OCI-M2 (cell line): ENCODE data around the gene ENTPD5.
"Not testable (repeated sequence)": the region's sequence is repeated elsewhere in the genome, so short reads cannot be mapped to it uniquely, and the experiment has no call there.

Experiments
- DNase-seq: peaks from one replicate; lab custom pipeline; 2025; ENCODE audit not compliant: unreplicated experiment; lab: John Stamatoyannopoulos, UW

ENTPD5 gene

DNA sequence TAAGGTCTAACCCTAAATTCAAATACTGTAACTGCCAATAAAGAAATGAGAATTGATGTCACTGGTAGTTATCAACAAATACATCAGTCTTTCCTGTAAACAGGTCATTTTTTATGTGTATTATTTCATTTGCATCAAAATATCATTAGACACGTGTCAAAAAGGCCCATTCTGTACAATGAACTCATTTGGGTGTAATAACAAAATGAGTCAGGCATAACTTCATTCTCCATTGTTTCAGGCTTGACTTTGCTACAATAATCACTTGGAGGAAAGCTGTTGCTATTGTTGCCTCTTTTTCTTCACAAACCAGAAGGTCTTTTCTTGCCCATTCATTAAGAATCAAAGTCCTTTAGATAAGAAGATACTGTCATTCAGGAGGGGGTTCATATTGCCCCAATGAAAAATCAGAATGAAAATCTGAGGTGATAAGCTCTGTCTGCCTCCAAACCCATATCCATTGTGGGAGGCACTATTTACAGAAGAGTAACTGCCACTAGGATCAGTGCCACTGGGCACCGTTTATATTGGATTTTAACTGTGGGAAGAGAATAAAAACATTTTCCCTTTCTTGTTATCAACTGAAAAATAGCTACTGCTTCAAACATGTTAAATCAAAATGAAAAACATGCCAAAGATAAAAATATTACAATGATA, 10.1 kb downstream of the ENTPD5 start:
- DNase-seq = no peak

DNA sequence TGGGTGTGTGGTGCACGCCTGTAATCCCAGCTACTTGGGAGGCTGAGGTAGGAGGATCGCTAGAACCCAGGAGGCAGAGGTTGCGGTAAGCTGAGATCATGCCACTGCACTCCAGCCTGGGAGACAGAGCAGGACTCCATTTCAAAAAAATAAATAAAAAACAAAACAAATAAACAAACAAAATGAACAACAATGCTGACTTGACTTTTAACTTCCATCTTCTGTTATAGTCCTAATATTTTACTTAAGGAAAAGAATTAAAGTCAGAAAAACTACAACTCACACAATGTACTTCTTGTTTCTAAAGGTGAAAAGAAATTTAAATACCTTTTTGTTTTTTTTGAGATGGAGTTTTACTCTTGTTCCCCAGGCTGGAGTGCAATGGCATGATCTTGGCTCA, 13.4 kb downstream of the ENTPD5 start:
- not testable (repeated sequence) for DNase-seq

GRCh38 chr14:73998726-73999125, 20.4 kb downstream of the ENTPD5 start:
- DNase-seq = no peak

DNA sequence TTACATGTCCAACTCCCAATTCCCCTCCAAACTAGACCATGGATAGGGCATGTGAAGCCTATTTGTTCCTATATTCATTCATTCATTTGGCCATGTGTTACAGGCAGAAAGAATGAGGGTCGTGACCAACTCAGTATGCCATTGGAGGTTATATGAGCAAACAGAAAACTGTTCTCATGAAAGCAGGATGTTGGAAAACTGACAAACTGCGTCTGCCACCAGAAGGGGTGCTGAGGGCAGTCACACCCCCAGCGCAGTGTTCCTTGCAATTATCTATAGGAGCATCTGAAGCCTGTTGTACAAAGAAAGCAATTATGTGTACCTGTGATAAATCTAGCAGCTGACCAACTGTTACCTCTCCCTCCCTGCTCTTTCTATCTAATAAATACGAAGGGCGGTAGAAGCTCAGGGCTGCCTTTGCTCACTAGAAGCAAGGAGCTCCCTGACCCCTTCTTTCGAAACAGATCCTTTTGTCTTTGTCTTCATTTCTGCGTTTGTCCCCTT, 21.1 kb downstream of the ENTPD5 start:
- no peak for DNase-seq

GRCh38 chr14:73997108-73997943, 21.8 kb downstream of the ENTPD5 start:
- no peak for DNase-seq

DNA sequence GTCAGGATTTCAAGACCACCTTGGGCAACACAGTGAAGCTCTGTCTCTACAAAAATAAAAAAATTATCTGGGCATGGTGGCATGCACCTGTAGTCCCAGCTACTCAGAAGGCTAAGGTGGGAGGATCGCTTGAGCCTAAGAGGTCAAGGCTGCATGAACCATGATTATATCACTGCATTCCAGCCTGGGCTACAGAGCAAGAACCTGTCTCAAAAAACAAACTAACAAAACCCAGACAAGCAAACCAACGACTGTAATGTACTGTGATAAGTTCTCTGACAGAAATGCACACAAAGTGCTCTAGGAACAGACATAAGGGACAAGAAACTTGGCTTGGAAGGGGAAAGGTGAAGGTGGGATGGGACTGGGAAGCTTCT, 22.4 kb downstream of the ENTPD5 start:
- DNase-seq = no peak

GRCh38 chr14:73995977-73996378, 23.1 kb downstream of the ENTPD5 start:
- no peak for DNase-seq

DNA sequence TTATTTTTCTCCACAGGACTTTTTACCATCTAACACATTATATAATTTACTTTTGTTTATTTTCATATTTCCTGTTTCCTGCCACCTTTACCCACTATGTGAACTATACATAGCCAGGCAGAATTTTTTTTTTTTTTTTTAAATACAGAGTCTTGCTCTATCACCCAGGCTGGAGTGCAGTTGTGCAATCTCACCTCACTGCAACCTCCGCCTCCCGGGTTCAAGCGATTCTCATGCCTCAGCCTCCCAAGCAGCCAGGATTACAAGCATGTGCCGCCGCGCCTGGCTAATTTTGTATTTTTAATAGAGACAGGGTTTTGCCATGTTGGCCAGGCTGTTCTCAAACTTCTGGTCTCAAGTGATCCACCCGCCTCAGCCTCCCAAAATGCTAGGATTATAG, 24.2 kb downstream of the ENTPD5 start:
- DNase-seq = not testable (repeated sequence)

GRCh38 chr14:73991092-73991491, 28.0 kb downstream of the ENTPD5 start:
- no peak for DNase-seq

DNA sequence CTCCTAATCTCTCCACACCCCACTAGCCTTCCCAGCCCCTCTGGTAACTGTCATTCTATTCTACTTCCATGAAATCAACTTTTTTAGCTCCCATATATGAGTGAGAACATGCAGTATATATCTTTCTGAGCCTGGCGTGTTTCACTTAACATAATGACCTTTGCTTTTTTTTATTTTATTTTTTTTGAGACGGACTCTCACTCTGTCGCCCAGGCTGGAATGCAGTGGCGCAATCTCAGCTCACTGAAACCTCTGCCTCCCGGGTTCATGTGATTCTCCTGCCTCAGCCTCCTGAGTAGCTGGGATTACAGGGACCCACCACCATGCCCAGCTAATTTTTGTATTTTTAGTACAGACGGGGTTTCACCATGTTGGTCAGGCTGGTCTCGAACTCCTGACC, 30.4 kb downstream of the ENTPD5 start:
- DNase-seq = not testable (repeated sequence)

DNA sequence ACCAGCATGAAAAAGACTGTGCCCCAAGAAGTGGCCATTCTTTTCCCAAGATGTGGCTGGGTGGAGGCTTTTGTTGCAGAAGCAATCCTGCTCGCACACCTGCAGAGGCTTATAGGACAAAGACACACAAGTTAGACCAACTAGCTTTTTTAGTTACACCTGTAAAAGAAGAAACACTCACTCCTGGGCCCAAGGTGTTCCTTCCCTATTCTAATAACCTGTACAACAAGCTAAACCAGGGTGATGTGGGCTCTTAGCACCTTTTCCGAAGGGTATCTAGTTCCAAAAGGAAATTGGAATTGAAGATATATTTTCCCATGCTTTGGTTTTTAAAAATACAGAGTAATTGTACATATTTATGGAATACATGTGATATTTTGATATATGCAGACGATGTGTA, 31.0 kb downstream of the ENTPD5 start:
- DNase-seq = no peak

DNA sequence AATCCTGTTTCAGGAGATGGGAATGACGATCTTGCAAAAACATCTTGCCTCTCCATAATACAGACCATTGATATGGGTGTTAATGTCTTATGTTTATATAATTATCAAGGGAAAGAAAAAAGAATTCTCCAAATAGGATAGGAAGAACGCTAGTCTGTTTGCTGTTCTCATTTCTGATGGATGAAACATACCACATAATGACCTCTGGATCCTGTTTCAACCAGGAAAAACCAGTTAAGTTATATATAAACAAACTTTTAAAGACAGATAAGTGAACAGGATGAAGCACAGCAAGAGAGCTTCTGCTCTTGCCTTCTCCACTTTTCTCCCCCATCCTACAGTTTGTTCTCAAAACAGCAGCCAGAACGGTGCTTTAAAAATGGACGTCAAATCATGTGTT, 41.2 kb downstream of the ENTPD5 start:
- DNase-seq = no peak

- no peak for DNase-seq
Measured at GRCh38 chr14:73976125-73976524, 43.0 kb downstream of the ENTPD5 start.

DNA sequence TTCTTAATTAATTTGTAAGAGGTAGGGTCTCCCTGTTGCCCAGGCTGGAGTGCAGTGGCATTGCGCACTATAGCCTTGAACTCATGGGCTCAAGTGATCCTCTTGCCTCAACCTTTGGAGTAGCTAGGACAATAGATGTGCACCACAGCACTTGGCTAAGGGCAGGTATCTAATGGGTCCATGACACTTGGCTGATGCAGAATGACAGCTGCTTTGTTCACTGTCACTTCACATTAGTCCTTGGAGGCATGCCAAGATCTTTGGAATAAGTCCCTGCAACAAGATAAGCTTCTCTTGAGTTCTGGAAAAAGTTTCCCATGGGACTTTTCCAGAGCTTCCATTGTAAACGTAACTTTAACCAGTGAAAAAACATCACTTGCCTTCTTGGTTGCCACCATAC, 45.6 kb downstream of the ENTPD5 start:
- DNase-seq = no peak

DNA sequence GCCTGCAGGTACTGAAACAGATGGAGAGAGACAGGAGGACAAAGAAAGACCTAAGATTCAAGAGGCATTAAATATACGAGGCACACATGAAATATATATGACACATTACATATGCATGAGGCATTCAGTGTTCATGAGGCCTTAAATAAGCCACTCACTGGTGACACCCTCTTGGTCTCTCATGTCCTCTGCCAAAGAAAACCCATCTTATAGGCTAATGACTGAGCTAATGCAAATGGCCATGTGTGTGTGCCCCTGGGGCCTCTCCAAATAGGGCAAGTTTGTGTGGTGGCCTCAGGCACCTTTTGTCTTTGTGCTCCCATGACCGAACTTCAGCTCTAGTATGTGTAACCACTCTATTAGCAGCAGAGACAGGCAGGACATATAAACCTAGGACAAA, 50.2 kb downstream of the ENTPD5 start:
- no peak for DNase-seq

DNA sequence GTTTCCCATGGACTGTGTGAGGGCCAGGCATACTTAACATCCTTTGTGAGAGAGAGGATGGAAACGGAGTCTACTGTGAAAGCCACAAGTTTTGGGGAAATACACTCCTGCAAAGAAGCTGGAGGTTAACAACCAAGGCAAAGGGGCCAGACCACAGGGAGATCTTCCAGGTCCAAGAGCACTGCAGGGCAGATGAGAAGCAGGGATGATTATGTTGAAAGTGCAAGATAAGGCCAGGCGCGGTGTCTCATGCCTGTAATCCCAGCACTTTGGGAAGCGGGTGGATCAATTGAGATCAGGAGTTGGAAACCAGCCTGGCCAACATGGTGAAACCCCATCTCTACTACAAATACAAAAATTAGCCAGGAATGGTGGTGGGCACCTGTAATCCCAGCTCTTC, 53.9 kb downstream of the ENTPD5 start:
- no peak for DNase-seq

DNA sequence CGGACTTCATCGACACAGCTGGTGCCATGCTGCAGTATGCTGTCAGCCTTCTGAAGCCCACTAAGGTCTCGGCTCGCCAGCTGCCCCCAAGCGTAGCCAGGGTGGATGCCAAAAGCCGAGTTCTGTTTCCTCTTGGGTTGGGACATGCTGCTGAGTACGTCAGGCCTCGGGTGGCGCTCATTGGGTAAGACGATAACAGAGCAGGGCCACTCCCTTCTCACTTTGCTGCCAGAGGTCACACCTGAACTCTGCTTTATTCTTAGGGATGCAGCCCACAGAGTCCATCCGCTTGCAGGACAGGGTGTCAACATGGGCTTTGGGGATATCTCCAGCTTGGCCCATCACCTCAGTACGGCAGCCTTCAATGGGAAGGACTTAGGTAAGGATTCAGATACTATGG, 57.9 kb downstream of the ENTPD5 start:
- DNase-seq = no peak

- DNase-seq = no peak
Measured at GRCh38 chr14:73958591-73958990, 60.5 kb downstream of the ENTPD5 start.

- no peak for DNase-seq
Measured at GRCh38 chr14:73955674-73956073, 63.4 kb downstream of the ENTPD5 start.

DNA sequence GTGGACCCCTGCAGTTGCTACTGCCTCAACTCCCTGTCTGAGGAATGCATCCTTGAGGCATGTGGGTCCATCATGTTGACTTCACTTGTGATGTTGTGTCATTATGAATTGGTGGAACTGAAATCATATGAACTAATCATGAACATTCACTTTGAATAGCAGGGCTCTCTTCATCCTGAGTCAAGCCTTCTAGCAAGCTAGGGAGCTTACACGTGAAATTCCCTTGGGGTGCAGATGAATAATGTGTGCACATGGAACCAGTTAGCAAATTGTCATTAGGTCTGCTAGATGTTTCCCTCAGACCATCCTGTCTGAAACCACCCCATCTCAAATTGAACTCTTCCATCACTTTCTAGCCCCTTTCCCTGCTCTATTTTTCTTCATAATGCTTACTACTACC, 65.4 kb downstream of the ENTPD5 start:
- DNase-seq = no peak

GRCh38 chr14:73949752-73950734, 69.0 kb downstream of the ENTPD5 start, which contains the start of the genes COQ6 and FAM161B:
COQ6 (plus strand) TSS chr14:73950302; CDS start chr14:73950333, 31 bp downstream.
FAM161B (minus strand) TSS chr14:73950094; CDS start chr14:73950026, 68 bp downstream.
- peak; percentile 96 for DNase-seq
